KMS-11 (cell line): ENCODE results near the gene NOTO.

Experiments used
- H2AFZ ChIP-seq: fragments of 200-600 bp; sonication (generic); 2 replicates; pipeline ENCODE4 v1.6.1; 2016; ENCODE audit warnings: antibody characterized with exemption, mixed run types, low read depth
- H3K27ac ChIP-seq: fragments of 200-600 bp; sonication (generic); 2 replicates; pipeline ENCODE4 v1.6.1; 2016; ENCODE audit warnings: mild to moderate bottlenecking, mixed run types
- H3K27me3 ChIP-seq: fragments of 200-600 bp; sonication (generic); 2 replicates; pipeline ENCODE4 v1.6.1; 2017; ENCODE audit warnings: mild to moderate bottlenecking, low read depth, mixed run types, moderate library complexity; ENCODE audit not compliant: insufficient read depth
- H3K36me3 ChIP-seq: fragments of 200-600 bp; sonication (generic); 2 replicates; pipeline ENCODE4 v1.6.1; 2017; ENCODE audit warnings: mild to moderate bottlenecking, mixed run types; ENCODE audit not compliant: insufficient read depth
- H3K4me1 ChIP-seq: fragments of 200-600 bp; sonication (generic); 2 replicates; pipeline ENCODE4 v1.6.1; 2016; ENCODE audit warnings: mild to moderate bottlenecking, low read depth, mixed run types; ENCODE audit not compliant: poor library complexity, severe bottlenecking
- H3K4me2 ChIP-seq: fragments of 200-600 bp; sonication (generic); 2 replicates; pipeline ENCODE4 v1.7.0; 2016; ENCODE audit warnings: mild to moderate bottlenecking, mixed run types
- H3K4me3 ChIP-seq: fragments of 200-600 bp; sonication (generic); IDR thresholded peaks from 2 replicates; pipeline ENCODE4 v1.6.1; 2017; ENCODE audit warnings: low read depth, low read length, mixed read lengths; ENCODE audit not compliant: insufficient read depth
- H3K79me2 ChIP-seq: fragments of 200-600 bp; sonication (generic); 2 replicates; pipeline ENCODE4 v1.6.1; 2016; ENCODE audit warnings: low read depth, mixed run types; ENCODE audit not compliant: insufficient read depth
- H3K9ac ChIP-seq: fragments of 200-600 bp; sonication (generic); 2 replicates; pipeline ENCODE4 v1.6.1; 2016; ENCODE audit warnings: mild to moderate bottlenecking, mixed run types
- H4K20me1 ChIP-seq: fragments of 200-600 bp; sonication (generic); 2 replicates; pipeline ENCODE4 v1.6.1; 2016; ENCODE audit warnings: mild to moderate bottlenecking, mixed run types; ENCODE audit not compliant: insufficient read depth
- CTCF ChIP-seq: fragments of 200-600 bp; sonication (generic); conservative IDR thresholded peaks from 2 replicates; pipeline ENCODE4 v1.6.1; 2017; ENCODE audit warnings: low read depth, mild to moderate bottlenecking, antibody characterized with exemption, low read length, moderate library complexity, mixed read lengths

Gene NOTO

GRCh38 chr2:73253901-73254300 lies 51.5 kb downstream of the NOTO start:
- no peaks in the 10 kb centered on the region for H4K20me1 ChIP-seq
- no peaks in the 10 kb centered on the region for H3K27me3 ChIP-seq
- TF ChIP-seq CTCF = no peak
- peak overlapping the region; percentile 17; the same call in 1 of the 2 replicates for H3K27ac ChIP-seq
- no peak overlapping the region for H3K9ac ChIP-seq
- no peaks in the 10 kb centered on the region for H3K4me1 ChIP-seq
- no peak overlapping the region for H3K4me2 ChIP-seq
- no peaks in the 10 kb centered on the region for H3K79me2 ChIP-seq
- H3K4me3 ChIP-seq = no peak overlapping the region
- no peak overlapping the region for H2AFZ ChIP-seq
- H3K36me3 ChIP-seq = peaks cover 24% of the 10 kb centered on the region; the same call in 1 of the 2 replicates

- H3K4me1 ChIP-seq = no peaks in the 10 kb centered on the region
Measured at GRCh38 chr2:73254343-73255006, 52.1 kb downstream of the NOTO start.

GRCh38 chr2:73255007-73255644 lies 52.8 kb downstream of the NOTO start:
- no peaks in the 10 kb centered on the region for H4K20me1 ChIP-seq
- H3K27ac ChIP-seq = no peak overlapping the region
- no peak overlapping the region for H2AFZ ChIP-seq
- no peaks in the 10 kb centered on the region for H3K4me1 ChIP-seq
- no peak overlapping the region for H3K9ac ChIP-seq
- H3K79me2 ChIP-seq = no peaks in the 10 kb centered on the region
- no peaks in the 10 kb centered on the region for H3K27me3 ChIP-seq
- H3K4me3 ChIP-seq = no peak overlapping the region
- peaks cover 16% of the 10 kb centered on the region; the same call in 1 of the 2 replicates for H3K36me3 ChIP-seq
- H3K4me2 ChIP-seq = no peak overlapping the region
- no peak for TF ChIP-seq CTCF

More at GRCh38 chr2:73254343-73255006, 52.1 kb downstream of the NOTO start:
- no peak overlapping the region for H3K9ac ChIP-seq
- H4K20me1 ChIP-seq = no peaks in the 10 kb centered on the region
- H2AFZ ChIP-seq = no peak overlapping the region
- H3K27me3 ChIP-seq = no peaks in the 10 kb centered on the region
- no peak overlapping the region for H3K4me2 ChIP-seq
- peaks cover 20% of the 10 kb centered on the region; the same call in 1 of the 2 replicates for H3K36me3 ChIP-seq
- no peak overlapping the region for H3K4me3 ChIP-seq
- no peak for TF ChIP-seq CTCF
- no peak overlapping the region; the same call in 1 of the 2 replicates for H3K27ac ChIP-seq
- H3K79me2 ChIP-seq = no peaks in the 10 kb centered on the region

- TF ChIP-seq CTCF = no peak
- H3K36me3 ChIP-seq = peaks cover 11% of the 10 kb centered on the region; the same call in 1 of the 2 replicates
- H3K9ac ChIP-seq = no peak overlapping the region
- no peak overlapping the region for H3K4me2 ChIP-seq
- no peaks in the 10 kb centered on the region for H4K20me1 ChIP-seq
- H2AFZ ChIP-seq = no peak overlapping the region
- H3K27me3 ChIP-seq = no peaks in the 10 kb centered on the region
- H3K27ac ChIP-seq = no peak overlapping the region
- H3K79me2 ChIP-seq = no peaks in the 10 kb centered on the region
- H3K4me1 ChIP-seq = no peaks in the 10 kb centered on the region
- H3K4me3 ChIP-seq = no peak overlapping the region
Measured at GRCh38 chr2:73255907-73256617, 53.7 kb downstream of the NOTO start.
